LNCAP (cell line): ENCODE data around the gene TUSC1.

Source experiments
- CTCF ChIP-seq: fragments of 450-650 bp; IDR thresholded peaks from 2 replicates; pipeline ENCODE4 v1.5.1; 2017; ENCODE audit warnings: mild to moderate bottlenecking

Gene TUSC1

GRCh38 chr9:25658571-25658970, 19.7 kb downstream of the TUSC1 start:
- no peak for TF ChIP-seq CTCF

- TF ChIP-seq CTCF = no peak
Observed at GRCh38 chr9:25654417-25654816, 23.8 kb downstream of the TUSC1 start.

GRCh38 chr9:25648116-25648515, 30.1 kb downstream of the TUSC1 start:
- no peak for TF ChIP-seq CTCF

GRCh38 chr9:25636026-25636425, 42.2 kb downstream of the TUSC1 start:
- no peak for TF ChIP-seq CTCF

- no peak for TF ChIP-seq CTCF
Observed at GRCh38 chr9:25629231-25629630, 49.0 kb downstream of the TUSC1 start.
